Omental fat pad (tissue), 4 donors: ENCODE data around the gene CEP170B. TPM values are rescaled to one million over a fixed set of nuclear protein-coding genes. Genes with fewer than 3 reads are reported as not detected.
"Not testable (repeated sequence)": the region's sequence is repeated elsewhere in the genome, so short reads cannot be mapped to it uniquely, and the experiment has no call there.

ENCODE experiments used
- ATAC-seq: fragments of 150-250 bp; one replicate; pipeline ENCODE4 v1.9.1; 2016; ENCODE audit warnings: mild to moderate bottlenecking, moderate library complexity; ENCODE audit not compliant: low FRiP score
- DNase-seq: peaks from one replicate; pipeline ENCODE4 v3.0.0-alpha.2; 2019; ENCODE audit warnings: low spot score
- CTCF ChIP-seq, 3 donors: fragments of 450-650 bp; IDR thresholded peaks; one replicate each; pipeline ENCODE4 v1.5.1; 2016 to 2017; ENCODE audit warnings: antibody characterized with exemption in 3 of 3, mild to moderate bottlenecking in 3 of 3, moderate library complexity in 2 of 3
- total RNA-seq, 4 donors: library from RNA; depleted of rRNA; stranded (reverse); fragments of >200 nt; gene quantifications; one replicate each; pipeline ENCODE4 v1.1.0, GENCODE V29; 2016

Gene CEP170B
- total RNA-seq, 4 donors from 2014 or later = 5.5 to 29.3 (median 13.0) TPM

- no peak for ATAC-seq
- no peak for DNase-seq
- TF ChIP-seq CTCF (IDR thresholded peaks at IDR 0.05) = no peak
Measured at GRCh38 chr14:104942586-104942985, 77.5 kb downstream of the CEP170B start.

- DNase-seq, ATAC-seq: not testable (repeated sequence)
Measured at GRCh38 chr14:104943216-104944015, 78.3 kb downstream of the CEP170B start.

- ATAC-seq, DNase-seq: not testable (repeated sequence)
Measured at GRCh38 chr14:104944016-104944308, 78.9 kb downstream of the CEP170B start.

GRCh38 chr14:104944436-104945205, 79.6 kb downstream of the CEP170B start:
- not testable (repeated sequence) for DNase-seq, ATAC-seq

- ATAC-seq, DNase-seq: not testable (repeated sequence)
Measured at GRCh38 chr14:104945266-104945665, 80.2 kb downstream of the CEP170B start.

Other genes starting within 250 kb of the CEP170B start
- 100 to 1,000 TPM in 1 of 4 donors, 10 to 100 TPM in 3; 50.9 to 104 (median 87.5) TPM for gene INF2, start 175.7 kb upstream of the CEP170B start, total RNA-seq
- gene ADSS1, start 141.0 kb upstream of the CEP170B start, total RNA-seq = 10 to 100 TPM in 1 of 4 donors, 1 to 10 TPM in 3; 3.7 to 26.0 (median 5.6) TPM
- 100 to 1,000 TPM; 141 to 262 (median 167) TPM for gene SIVA1, start 112.1 kb upstream of the CEP170B start, total RNA-seq
- gene AKT1, start 69.5 kb upstream of the CEP170B start, total RNA-seq = 100 to 1,000 TPM; 104 to 121 (median 107) TPM
- gene ZBTB42, start 64.2 kb upstream of the CEP170B start, total RNA-seq = 1 to 10 TPM; 3.0 to 8.0 (median 6.3) TPM
- gene PLD4, start 59.6 kb downstream of the CEP170B start, total RNA-seq = under 1 TPM in 3 of 4 donors, not detected in 1; under 0.01 to 0.37 (median 0.16) TPM
- gene AHNAK2, start 113.1 kb downstream of the CEP170B start, total RNA-seq = 10 to 100 TPM; 18.6 to 44.5 (median 34.2) TPM
- 1 to 10 TPM; 2.5 to 6.1 (median 3.3) TPM for gene CLBA1, start 120.5 kb downstream of the CEP170B start, total RNA-seq
- gene CDCA4, start 155.8 kb downstream of the CEP170B start, total RNA-seq = 1 to 10 TPM; 5.3 to 8.0 (median 6.4) TPM
- 1 to 10 TPM; 2.7 to 9.0 (median 7.6) TPM for gene GPR132, start 200.2 kb downstream of the CEP170B start, total RNA-seq